CD1c-positive myeloid dendritic cell (primary cell): ENCODE results near the gene ITGA4.
"Not testable (repeated sequence)": the region's sequence is repeated elsewhere in the genome, so short reads cannot be mapped to it uniquely, and the experiment has no call there.

Experiments
- DNase-seq: peaks from one replicate; pipeline ENCODE4 v3.0.0-alpha.2; 2016; ENCODE audit errors: extremely low spot score

ITGA4 gene

GRCh38 chr2:181457121-181457740 is at the start of gene ITGA4:
ITGA4 (plus strand) TSS chr2:181457386; CDS start chr2:181457655, 269 bp downstream.
- peak; percentile 82 for DNase-seq

GRCh38 chr2:181408861-181409260 is 48.3 kb upstream of the ITGA4 start:
- DNase-seq: no peak

GRCh38 chr2:181411105-181411849 is 45.9 kb upstream of the ITGA4 start:
- DNase-seq: no peak

- DNase-seq: peak; percentile 73
These were observed 37.9 kb upstream of the ITGA4 start for GRCh38 chr2:181419129-181419855.

GRCh38 chr2:181420259-181421130 is 36.7 kb upstream of the ITGA4 start:
- no peak for DNase-seq

- DNase-seq: no peak
These were observed 36.1 kb upstream of the ITGA4 start for GRCh38 chr2:181421131-181421458.

GRCh38 chr2:181421464-181421863 is 35.7 kb upstream of the ITGA4 start:
- DNase-seq: no peak

GRCh38 chr2:181426672-181427071 is 30.5 kb upstream of the ITGA4 start:
- no peak for DNase-seq

- peak; percentile 77 for DNase-seq
These were observed 26.6 kb upstream of the ITGA4 start for GRCh38 chr2:181430406-181431118.

- no peak for DNase-seq
These were observed 25.5 kb upstream of the ITGA4 start for GRCh38 chr2:181431674-181432073.

- no peak for DNase-seq
These were observed 18.9 kb upstream of the ITGA4 start for GRCh38 chr2:181438261-181438660.

GRCh38 chr2:181440344-181440743 is 16.8 kb upstream of the ITGA4 start:
- no peak for DNase-seq

GRCh38 chr2:181440919-181441318 is 16.3 kb upstream of the ITGA4 start:
- no peak for DNase-seq

- DNase-seq: no peak
These were observed 15.5 kb upstream of the ITGA4 start for GRCh38 chr2:181441670-181442069.

- no peak for DNase-seq
These were observed 12.5 kb upstream of the ITGA4 start for GRCh38 chr2:181444654-181445053.

GRCh38 chr2:181446985-181447384 is 10.2 kb upstream of the ITGA4 start:
- DNase-seq: no peak

- DNase-seq: not testable (repeated sequence)
These were observed 7.9 kb upstream of the ITGA4 start for GRCh38 chr2:181449278-181449677.

GRCh38 chr2:181454686-181455450 is 2.3 kb upstream of the ITGA4 start:
- DNase-seq: no peak

GRCh38 chr2:181456660-181457120 is 496 bp upstream of the ITGA4 start:
- DNase-seq: peak; percentile 78

GRCh38 chr2:181457741-181458425 is 697 bp downstream of the ITGA4 start:
- peak; percentile 69 for DNase-seq
